Loucy (cell line): ENCODE data around the gene SGK1.
"Not testable (repeated sequence)": the region's sequence is repeated elsewhere in the genome, so short reads cannot be mapped to it uniquely, and the experiment has no call there.

Source experiments
- H2AFZ ChIP-seq: fragments of 200-600 bp; sonication (generic); 2 replicates; pipeline ENCODE4 v1.6.0; 2016; ENCODE audit warnings: antibody characterized with exemption, mild to moderate bottlenecking, low read length, moderate library complexity
- H3F3A ChIP-seq: fragments of 200-600 bp; 2 replicates; pipeline ENCODE4 v1.6.0; 2016; ENCODE audit warnings: antibody characterized with exemption, low read depth, mild to moderate bottlenecking
- H3K27me3 ChIP-seq: fragments of 200-600 bp; sonication (generic); 2 replicates; pipeline ENCODE4 v1.6.1; 2014; ENCODE audit warnings: low read length, mild to moderate bottlenecking; ENCODE audit not compliant: insufficient read depth, poor library complexity, severe bottlenecking
- H3K36me3 ChIP-seq: fragments of 200-600 bp; sonication (generic); 2 replicates; pipeline ENCODE4 v1.6.1; 2016; ENCODE audit warnings: low read length; ENCODE audit not compliant: insufficient read depth
- H3K4me1 ChIP-seq: fragments of 200-600 bp; sonication (generic); 2 replicates; pipeline ENCODE4 v1.5.1; 2014; ENCODE audit warnings: low read length, mild to moderate bottlenecking; ENCODE audit not compliant: insufficient read depth, poor library complexity, severe bottlenecking
- H3K4me2 ChIP-seq: fragments of 200-600 bp; sonication (generic); 2 replicates; pipeline ENCODE4 v1.6.0; 2014; ENCODE audit warnings: antibody characterized with exemption, low read length, low read depth, mild to moderate bottlenecking; ENCODE audit not compliant: poor library complexity, severe bottlenecking
- H3K4me3 ChIP-seq: fragments of 200-600 bp; sonication (generic); 2 replicates; pipeline ENCODE4 v1.5.1; 2014; ENCODE audit warnings: low read length, mild to moderate bottlenecking, mixed read lengths; ENCODE audit not compliant: poor library complexity, severe bottlenecking
- H3K79me2 ChIP-seq: fragments of 200-600 bp; sonication (generic); 2 replicates; pipeline ENCODE4 v1.6.1; 2014; ENCODE audit warnings: low read length; ENCODE audit not compliant: insufficient read depth
- H3K9ac ChIP-seq: fragments of 200-600 bp; sonication (generic); 2 replicates; pipeline ENCODE4 v1.6.0; 2014; ENCODE audit warnings: mild to moderate bottlenecking, low read depth, low read length, moderate library complexity; ENCODE audit not compliant: poor library complexity, severe bottlenecking
- H3K9me2 ChIP-seq: fragments of 200-600 bp; sonication (generic); replicated peaks from 2 replicates; pipeline ENCODE4 v1.6.1; 2016; ENCODE audit warnings: low read depth, low read length, mixed read lengths
- H3K9me3 ChIP-seq: fragments of 200-600 bp; sonication (generic); 2 replicates; pipeline ENCODE4 v1.6.1; 2014; ENCODE audit warnings: mild to moderate bottlenecking, antibody characterized with exemption, low read length, low read depth; ENCODE audit not compliant: insufficient read depth
- H4K20me1 ChIP-seq: fragments of 200-600 bp; sonication (generic); 2 replicates; pipeline ENCODE4 v1.6.0; 2014; ENCODE audit warnings: antibody characterized with exemption, low read length, mild to moderate bottlenecking; ENCODE audit not compliant: insufficient read depth, poor library complexity, severe bottlenecking
- EZH2phosphoT487 ChIP-seq: fragments of 200-600 bp; IDR thresholded peaks from 2 replicates; pipeline ENCODE4 v1.6.1; 2018; ENCODE audit warnings: antibody characterized with exemption, mild to moderate bottlenecking, moderate library complexity, borderline replicate concordance
- TF ChIP-seq, protein P1 (sequence below): fragments of 200-600 bp; sonication (generic); conservative IDR thresholded peaks from 2 replicates; pipeline ENCODE4 v1.5.1; 2014; ENCODE audit warnings: mild to moderate bottlenecking, antibody characterized with exemption, low read length

Gene SGK1

DNA sequence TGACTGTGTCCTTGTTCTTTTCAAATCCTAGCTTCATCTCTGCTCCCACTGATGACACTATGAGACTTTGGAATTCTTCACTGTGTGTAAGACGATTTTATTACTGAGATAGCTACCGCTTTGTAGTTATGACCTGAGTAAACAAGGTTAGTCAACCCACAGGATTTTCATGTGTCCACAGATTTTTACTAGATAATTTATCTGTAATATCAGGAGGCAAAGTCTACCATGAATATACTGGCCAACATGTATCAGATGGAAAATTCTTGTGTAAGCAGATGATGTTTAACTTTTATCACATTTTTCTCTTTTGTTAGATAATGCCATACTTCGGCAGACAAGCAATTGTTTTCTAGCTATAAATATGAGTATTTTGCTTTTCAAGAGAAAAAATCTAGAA is 119.8 kb downstream of the SGK1 start:
- Histone ChIP-seq H3K36me3 (no peaks in the 10 kb centered on the region), H3K9me2 (no peaks in the 10 kb centered on the region), H4K20me1 (peaks cover 4% of the 10 kb centered on the region), H3K79me2 (no peaks in the 10 kb centered on the region), H3K27me3 (peaks cover 14% of the 10 kb centered on the region), H3K9me3 (peaks cover 1% of the 10 kb centered on the region; the same call in 1 of the 2 replicates), H2AFZ (no peak overlapping the region), H3K4me1 (peaks cover 7% of the 10 kb centered on the region), H3K4me3 (no peak overlapping the region), H3K4me2 (no peak overlapping the region), H3K9ac (no peak overlapping the region), H3F3A (no peaks in the 10 kb centered on the region; the same call in 1 of the 2 replicates)
- TF ChIP-seq, protein P1, sequence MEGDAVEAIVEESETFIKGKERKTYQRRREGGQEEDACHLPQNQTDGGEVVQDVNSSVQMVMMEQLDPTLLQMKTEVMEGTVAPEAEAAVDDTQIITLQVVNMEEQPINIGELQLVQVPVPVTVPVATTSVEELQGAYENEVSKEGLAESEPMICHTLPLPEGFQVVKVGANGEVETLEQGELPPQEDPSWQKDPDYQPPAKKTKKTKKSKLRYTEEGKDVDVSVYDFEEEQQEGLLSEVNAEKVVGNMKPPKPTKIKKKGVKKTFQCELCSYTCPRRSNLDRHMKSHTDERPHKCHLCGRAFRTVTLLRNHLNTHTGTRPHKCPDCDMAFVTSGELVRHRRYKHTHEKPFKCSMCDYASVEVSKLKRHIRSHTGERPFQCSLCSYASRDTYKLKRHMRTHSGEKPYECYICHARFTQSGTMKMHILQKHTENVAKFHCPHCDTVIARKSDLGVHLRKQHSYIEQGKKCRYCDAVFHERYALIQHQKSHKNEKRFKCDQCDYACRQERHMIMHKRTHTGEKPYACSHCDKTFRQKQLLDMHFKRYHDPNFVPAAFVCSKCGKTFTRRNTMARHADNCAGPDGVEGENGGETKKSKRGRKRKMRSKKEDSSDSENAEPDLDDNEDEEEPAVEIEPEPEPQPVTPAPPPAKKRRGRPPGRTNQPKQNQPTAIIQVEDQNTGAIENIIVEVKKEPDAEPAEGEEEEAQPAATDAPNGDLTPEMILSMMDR, result no peak
- no peak for TF ChIP-seq EZH2phosphoT487

DNA sequence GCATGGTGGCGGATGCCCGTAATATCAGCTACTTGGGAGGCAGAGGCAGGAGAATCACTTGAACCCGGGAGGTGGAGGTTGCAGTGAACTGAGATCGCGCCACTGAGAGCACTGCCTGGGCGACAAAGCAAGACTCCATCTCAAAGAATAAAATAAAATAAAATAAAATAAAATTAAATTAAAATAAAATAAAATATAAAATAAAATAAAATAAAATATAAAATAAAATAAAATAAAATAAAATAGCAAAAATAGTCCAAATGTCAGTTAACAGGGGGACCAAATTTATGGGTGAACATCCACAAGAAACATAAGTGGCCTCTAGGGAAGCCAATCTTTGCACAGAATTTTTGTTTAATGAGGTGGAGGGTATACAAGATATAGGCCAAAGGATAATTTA is 120.2 kb downstream of the SGK1 start:
- not testable (repeated sequence) for H3K9ac ChIP-seq, H2AFZ ChIP-seq, H3K36me3 ChIP-seq, H3K4me1 ChIP-seq, H3F3A ChIP-seq, H3K4me3 ChIP-seq, H3K9me3 ChIP-seq, H4K20me1 ChIP-seq, H3K4me2 ChIP-seq, H3K9me2 ChIP-seq, H3K79me2 ChIP-seq
- peaks cover 14% of the 10 kb centered on the region for H3K27me3 ChIP-seq

DNA sequence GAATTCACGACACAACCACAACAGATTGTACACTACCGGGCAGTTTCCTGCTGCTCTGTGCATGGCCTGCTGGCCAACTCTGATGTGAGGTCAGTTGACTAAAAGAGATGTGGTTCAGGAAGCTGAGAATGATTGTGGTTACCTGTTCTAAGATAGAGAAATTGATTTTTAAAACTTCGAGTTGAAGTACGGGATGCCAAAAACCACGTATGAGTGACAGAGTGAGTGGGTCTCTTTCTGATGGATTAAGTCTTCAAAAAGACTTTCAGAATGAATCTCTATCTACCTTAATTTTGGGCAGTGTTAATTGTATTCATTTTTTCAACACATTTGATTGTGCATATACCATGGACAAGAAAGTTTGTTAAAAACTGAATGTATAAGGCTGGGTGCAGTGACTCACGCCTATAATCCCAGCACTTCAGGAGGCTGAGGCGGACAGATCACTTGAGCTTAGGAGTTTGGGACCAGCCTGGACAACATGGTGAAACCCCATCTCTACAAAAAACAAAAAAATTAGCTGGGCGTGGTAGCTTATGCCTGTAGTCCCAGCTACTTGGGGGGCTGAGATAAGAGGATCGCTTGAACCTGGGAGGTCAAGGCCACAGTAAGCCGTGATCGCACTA is 121.2 kb downstream of the SGK1 start:
- H3K27me3 ChIP-seq, result peaks cover 14% of the 10 kb centered on the region
- no peak overlapping the region for H3K4me3 ChIP-seq
- peak; percentile 47; the same call in 1 of the 2 replicates for TF ChIP-seq EZH2phosphoT487
- TF ChIP-seq, protein P1, result no peak
- H3K36me3 ChIP-seq, result no peaks in the 10 kb centered on the region
- peaks cover 4% of the 10 kb centered on the region for H4K20me1 ChIP-seq
- no peaks in the 10 kb centered on the region for H3K9me2 ChIP-seq
- peaks cover 7% of the 10 kb centered on the region for H3K4me1 ChIP-seq
- H3K9me3 ChIP-seq, result no peaks in the 10 kb centered on the region
- peak overlapping the region; percentile 33 for H3K4me2 ChIP-seq
- no peak overlapping the region for H2AFZ ChIP-seq
- H3K9ac ChIP-seq, result no peak overlapping the region
- H3K79me2 ChIP-seq, result no peaks in the 10 kb centered on the region
- no peaks in the 10 kb centered on the region; the same call in 1 of the 2 replicates for H3F3A ChIP-seq

DNA sequence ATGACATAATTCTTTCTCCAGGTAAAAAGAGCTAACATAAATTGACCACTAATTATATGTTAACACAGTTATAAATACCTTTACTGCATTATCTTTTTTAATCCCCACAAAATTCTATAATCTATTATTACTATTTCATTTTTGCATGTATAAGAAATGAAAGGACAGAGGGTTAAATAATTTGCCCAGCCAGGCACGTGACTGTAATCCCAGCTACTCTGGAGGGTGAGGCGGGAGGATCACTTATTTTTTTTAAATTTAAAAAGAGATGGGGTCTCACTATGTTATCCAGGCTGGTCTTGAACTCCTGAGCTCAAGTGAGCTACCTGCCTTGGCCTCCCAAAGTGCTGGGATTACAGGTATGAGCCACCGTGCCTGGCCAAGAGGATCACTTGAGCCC is 121.9 kb downstream of the SGK1 start:
- Histone ChIP-seq H3K4me1 (peaks cover 7% of the 10 kb centered on the region), H4K20me1 (peaks cover 4% of the 10 kb centered on the region), H3K9me2 (no peaks in the 10 kb centered on the region), H3K79me2 (no peaks in the 10 kb centered on the region), H3K4me2 (no peak overlapping the region), H3F3A (no peaks in the 10 kb centered on the region; the same call in 1 of the 2 replicates), H3K4me3 (no peak overlapping the region), H2AFZ (no peak overlapping the region), H3K9ac (no peak overlapping the region), H3K36me3 (no peaks in the 10 kb centered on the region), H3K27me3 (peaks cover 14% of the 10 kb centered on the region), H3K9me3 (no peaks in the 10 kb centered on the region)
- no peak for TF ChIP-seq EZH2phosphoT487
- TF ChIP-seq, protein P1, result no peak
